Measurements from ENCODE around the gene ETV4. TPM values are rescaled to one million over a fixed set of nuclear protein-coding genes. Genes with fewer than 3 reads are reported as not detected.

Gene ETV4
- polyA plus RNA-seq, 1 donor from 2014 or later = 0.61 TPM

- Histone ChIP-seq H3K27ac (ENCODE audit: low read length) (no peak overlapping the region), H3K79me2 (replicated peaks; ENCODE audit: insufficient read depth, low read length) (no peaks in the 10 kb centered on the region), H3K36me3 (ENCODE audit: insufficient read depth, low read length) (no peaks in the 10 kb centered on the region), H3K4me2 (ENCODE audit: low read length) (no peak overlapping the region), H3K4me3 (ENCODE audit: low read length) (no peak overlapping the region), H2AFZ (ENCODE audit: low read depth, low read length) (no peak overlapping the region), H3F3A (ENCODE audit: insufficient read depth, low read length, poor library complexity, severe bottlenecking) (no peaks in the 10 kb centered on the region), H3K9me2 (ENCODE audit: insufficient read depth, low read length) (no peaks in the 10 kb centered on the region), H3K9me3 (ENCODE audit: low read length) (no peaks in the 10 kb centered on the region), H3K27me3 (ENCODE audit: insufficient read depth, low read depth, low read length) (no peaks in the 10 kb centered on the region), H3K9ac (ENCODE audit: low read length) (no peak overlapping the region), H4K20me1 (ENCODE audit: insufficient read depth) (no peaks in the 10 kb centered on the region)
- no peak for TF ChIP-seq EZH2 (IDR thresholded peaks at IDR 0.05; ENCODE audit: borderline replicate concordance, insufficient read depth, low read length, poor library complexity, severe bottlenecking)
- no peak for TF ChIP-seq REST (IDR thresholded peaks at IDR 0.05; ENCODE audit: borderline replicate concordance)
- no peak for TF ChIP-seq SMC3 (conservative IDR thresholded peaks at IDR 0.05; ENCODE audit: poor library complexity)
- no peak for TF ChIP-seq CTCF (IDR thresholded peaks at IDR 0.05; ENCODE audit: poor library complexity, severe bottlenecking)
- TF ChIP-seq RAD21 (conservative IDR thresholded peaks at IDR 0.05) = no peak
- TF ChIP-seq MXI1 (conservative IDR thresholded peaks at IDR 0.05; ENCODE audit: poor library complexity, severe bottlenecking) = no peak
- TF ChIP-seq EP300 (conservative IDR thresholded peaks at IDR 0.05; ENCODE audit: poor library complexity, severe bottlenecking) = no peak
- no peak for TF ChIP-seq TAF1 (IDR thresholded peaks at IDR 0.05; ENCODE audit: low read depth)
- no peak for TF ChIP-seq POLR2AphosphoS5 (IDR thresholded peaks at IDR 0.05)
Observed at GRCh38 chr17:43531955-43532354, 14.2 kb downstream of the ETV4 start.

- Histone ChIP-seq H2AFZ (ENCODE audit: low read depth, low read length) (no peak overlapping the region), H3K9ac (ENCODE audit: low read length) (no peak overlapping the region), H3K79me2 (replicated peaks; ENCODE audit: insufficient read depth, low read length) (no peaks in the 10 kb centered on the region), H3K27me3 (ENCODE audit: insufficient read depth, low read depth, low read length) (no peaks in the 10 kb centered on the region), H3K36me3 (ENCODE audit: insufficient read depth, low read length) (no peaks in the 10 kb centered on the region), H3K4me2 (ENCODE audit: low read length) (no peak overlapping the region), H3K27ac (ENCODE audit: low read length) (no peak overlapping the region), H4K20me1 (ENCODE audit: insufficient read depth) (no peaks in the 10 kb centered on the region), H3K9me2 (ENCODE audit: insufficient read depth, low read length) (no peaks in the 10 kb centered on the region), H3K9me3 (ENCODE audit: low read length) (no peaks in the 10 kb centered on the region), H3F3A (ENCODE audit: insufficient read depth, low read length, poor library complexity, severe bottlenecking) (no peaks in the 10 kb centered on the region), H3K4me3 (ENCODE audit: low read length) (no peak overlapping the region)
- TF ChIP-seq SMC3 (conservative IDR thresholded peaks at IDR 0.05; ENCODE audit: poor library complexity) (no peak), EP300 (conservative IDR thresholded peaks at IDR 0.05; ENCODE audit: poor library complexity, severe bottlenecking) (no peak), TAF1 (IDR thresholded peaks at IDR 0.05; ENCODE audit: low read depth) (no peak), POLR2AphosphoS5 (IDR thresholded peaks at IDR 0.05) (no peak), MXI1 (conservative IDR thresholded peaks at IDR 0.05; ENCODE audit: poor library complexity, severe bottlenecking) (no peak), RAD21 (conservative IDR thresholded peaks at IDR 0.05) (no peak), EZH2 (IDR thresholded peaks at IDR 0.05; ENCODE audit: borderline replicate concordance, insufficient read depth, low read length, poor library complexity, severe bottlenecking) (no peak), CTCF (IDR thresholded peaks at IDR 0.05; ENCODE audit: poor library complexity, severe bottlenecking) (no peak), REST (IDR thresholded peaks at IDR 0.05; ENCODE audit: borderline replicate concordance) (no peak)
Observed at GRCh38 chr17:43531082-43531378, 15.1 kb downstream of the ETV4 start.

Measured in neural cell (in vitro differentiated cells).